Activated naive CD8-positive, alpha-beta T cell treated with anti-CD3 and anti-CD28 coated beads, Interleukin-2, amount 50 U/mL, for 24 hours (primary cell): ENCODE data around the gene CALR.
A peak's percentile ranks its signal among the peaks of the same experiment; 100 is the strongest.

Source experiments
- ATAC-seq: fragments of 150-1000 bp; cut with Tn5 transposase; one replicate; pipeline ENCODE4 v1.10.0; 2021
- DNase-seq: peaks from one replicate; pipeline ENCODE4 v3.0.0; 2021
- H3K27ac Mint-ChIP-seq: one replicate; pipeline ENCODE4 v1.8.0; 2021; ENCODE audit warnings: mild to moderate bottlenecking, mixed read lengths
- H3K27me3 Mint-ChIP-seq: one replicate; pipeline ENCODE4 v1.8.0; 2021; ENCODE audit warnings: mixed read lengths
- H3K36me3 Mint-ChIP-seq: one replicate; pipeline ENCODE4 v1.8.0; 2021; ENCODE audit warnings: low read depth, mixed read lengths
- H3K4me1 Mint-ChIP-seq: one replicate; pipeline ENCODE4 v1.8.0; 2021; ENCODE audit warnings: mixed read lengths
- H3K4me3 Mint-ChIP-seq: one replicate; pipeline ENCODE4 v1.8.0; 2021; ENCODE audit warnings: mild to moderate bottlenecking, moderate library complexity, mixed read lengths
- H3K9me3 Mint-ChIP-seq: one replicate; pipeline ENCODE4 v1.8.0; 2021; ENCODE audit warnings: mixed read lengths

Gene CALR

GRCh38 chr19:12921047-12921446 is 17.4 kb upstream of the CALR start:
- DNase-seq (no peak), ATAC-seq (no peak)
- Mint-ChIP-seq H3K4me1 (peaks cover 15% of the 10 kb centered on the region), H3K36me3 (peaks cover 32% of the 10 kb centered on the region), H3K4me3 (no peak overlapping the region), H3K9me3 (no peaks in the 10 kb centered on the region), H3K27ac (peak overlapping the region; percentile 31), H3K27me3 (peaks cover 2% of the 10 kb centered on the region)

GRCh38 chr19:12922959-12923358 is 15.4 kb upstream of the CALR start:
- H3K4me3 Mint-ChIP-seq, result no peak overlapping the region
- ATAC-seq (no peak), DNase-seq (no peak)
- no peaks in the 10 kb centered on the region for H3K9me3 Mint-ChIP-seq
- H3K27ac Mint-ChIP-seq, result no peak overlapping the region
- peaks cover 44% of the 10 kb centered on the region for H3K36me3 Mint-ChIP-seq
- H3K4me1 Mint-ChIP-seq, result peaks cover 15% of the 10 kb centered on the region
- peaks cover 2% of the 10 kb centered on the region for H3K27me3 Mint-ChIP-seq

DNA sequence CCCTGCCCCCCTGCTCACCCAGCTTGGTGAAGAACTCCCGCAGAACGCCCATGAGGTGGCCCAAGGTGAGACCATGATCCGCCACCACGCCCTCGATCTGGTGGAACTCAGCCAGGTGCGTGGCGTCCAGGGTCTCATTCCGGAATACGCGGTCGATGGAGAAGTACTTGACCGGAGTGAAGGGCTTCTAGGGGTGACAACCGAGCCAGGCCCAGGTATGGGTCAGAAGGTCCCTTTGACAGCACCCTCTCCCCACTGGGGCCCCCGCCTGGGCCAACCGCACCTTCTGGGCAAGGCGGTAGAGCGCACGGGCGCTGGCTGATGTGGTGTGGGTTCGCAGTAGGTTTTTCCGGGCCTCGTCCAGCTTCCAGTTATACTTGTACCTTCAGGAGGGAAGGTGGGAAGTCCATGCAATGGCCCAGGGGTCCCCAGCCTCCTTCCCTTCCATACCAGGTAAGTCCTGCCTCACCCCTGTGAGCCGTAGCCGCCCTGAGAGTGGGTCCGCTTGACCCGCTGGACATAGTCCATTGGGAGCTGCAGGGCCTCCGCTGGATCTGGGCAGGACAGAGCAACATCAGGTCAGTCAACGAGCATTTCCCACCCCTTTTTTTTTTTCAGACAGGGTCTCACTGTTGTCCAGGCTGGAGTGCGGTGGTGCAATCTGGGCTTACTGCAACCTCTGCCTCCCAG is 13.6 kb upstream of the CALR start:
- peaks cover 2% of the 10 kb centered on the region for H3K4me1 Mint-ChIP-seq
- peaks cover 51% of the 10 kb centered on the region for H3K36me3 Mint-ChIP-seq
- no peak for ATAC-seq
- H3K27me3 Mint-ChIP-seq, result no peaks in the 10 kb centered on the region
- no peak for DNase-seq
- no peak overlapping the region for H3K27ac Mint-ChIP-seq
- H3K4me3 Mint-ChIP-seq, result no peak overlapping the region
- no peaks in the 10 kb centered on the region for H3K9me3 Mint-ChIP-seq

GRCh38 chr19:12930002-12930645 is 8.3 kb upstream of the CALR start:
- H3K27ac Mint-ChIP-seq, result no peak overlapping the region
- H3K4me1 Mint-ChIP-seq, result peaks cover 23% of the 10 kb centered on the region
- DNase-seq, result no peak
- no peaks in the 10 kb centered on the region for H3K9me3 Mint-ChIP-seq
- no peaks in the 10 kb centered on the region for H3K27me3 Mint-ChIP-seq
- ATAC-seq, result no peak
- peaks cover 48% of the 10 kb centered on the region for H3K36me3 Mint-ChIP-seq
- no peak overlapping the region for H3K4me3 Mint-ChIP-seq

GRCh38 chr19:12932392-12933286 is 5.8 kb upstream of the CALR start:
- H3K27me3 Mint-ChIP-seq, result no peaks in the 10 kb centered on the region
- ATAC-seq (no peak), DNase-seq (no peak)
- H3K27ac Mint-ChIP-seq, result peak overlapping the region; percentile 95
- H3K36me3 Mint-ChIP-seq, result peaks cover 34% of the 10 kb centered on the region
- H3K4me1 Mint-ChIP-seq, result peaks cover 34% of the 10 kb centered on the region
- H3K4me3 Mint-ChIP-seq, result peak overlapping the region; percentile 100
- no peaks in the 10 kb centered on the region for H3K9me3 Mint-ChIP-seq

DNA sequence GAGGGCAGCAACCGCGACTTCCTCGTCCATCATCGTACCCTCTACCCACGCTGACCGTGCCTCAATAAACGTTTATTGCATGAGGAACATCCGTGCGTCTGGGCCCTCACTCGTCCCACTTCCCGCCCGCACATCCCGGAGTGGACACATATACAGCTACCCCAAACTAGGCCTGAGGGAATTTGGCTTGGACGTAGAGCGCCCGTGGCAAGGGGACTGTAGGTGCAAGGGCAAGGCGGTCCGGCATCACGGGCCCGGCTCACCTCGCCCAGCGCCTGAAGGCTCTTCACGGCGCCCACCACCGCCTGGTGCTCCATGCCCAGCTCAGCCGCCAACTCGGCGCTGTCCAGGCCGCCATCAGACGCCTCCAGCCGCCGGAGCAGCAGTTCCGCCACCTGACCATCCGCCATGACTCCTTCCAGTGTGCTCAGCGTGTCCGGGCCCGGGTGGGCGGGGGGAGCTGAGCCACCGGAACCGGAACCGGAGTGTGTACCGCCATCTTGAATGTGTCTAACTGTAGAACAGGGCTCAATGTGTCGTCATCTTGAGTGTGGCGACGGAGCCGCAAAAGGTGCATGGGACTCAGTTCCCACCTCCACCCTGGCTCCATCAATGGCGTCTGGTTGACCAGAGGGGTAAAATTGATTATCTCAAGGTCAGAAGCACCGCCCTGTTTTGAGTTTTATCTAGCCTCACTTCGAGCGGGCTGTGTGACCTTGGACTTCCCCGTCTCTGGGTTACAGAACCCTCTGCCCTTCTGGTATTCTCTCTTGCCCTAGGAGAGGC is 4.9 kb upstream of the CALR start, which contains the start of gene FARSA:
Gene FARSA, minus strand, starts transcription at position 425 of the 786 bp plus-strand sequence. Its CDS starts 15 bp downstream, at position 410.
- Mint-ChIP-seq H3K4me1 (peaks cover 42% of the 10 kb centered on the region), H3K9me3 (no peaks in the 10 kb centered on the region), H3K27me3 (no peaks in the 10 kb centered on the region), H3K4me3 (peak within 1 kb of the TSS; percentile 100), H3K36me3 (peaks cover 32% of the 10 kb centered on the region), H3K27ac (peak within 1 kb of the TSS; percentile 95)
- ATAC-seq, result peak; percentile 70
- DNase-seq, result peak; percentile 90

- no peaks in the 10 kb centered on the region for H3K27me3 Mint-ChIP-seq
- no peaks in the 10 kb centered on the region for H3K9me3 Mint-ChIP-seq
- no peak for ATAC-seq
- no peak for DNase-seq
- H3K4me1 Mint-ChIP-seq, result peaks cover 53% of the 10 kb centered on the region
- peaks cover 39% of the 10 kb centered on the region for H3K36me3 Mint-ChIP-seq
- H3K4me3 Mint-ChIP-seq, result no peak overlapping the region
- no peak overlapping the region for H3K27ac Mint-ChIP-seq
These were observed 3.3 kb upstream of the CALR start for GRCh38 chr19:12935071-12935470.

DNA sequence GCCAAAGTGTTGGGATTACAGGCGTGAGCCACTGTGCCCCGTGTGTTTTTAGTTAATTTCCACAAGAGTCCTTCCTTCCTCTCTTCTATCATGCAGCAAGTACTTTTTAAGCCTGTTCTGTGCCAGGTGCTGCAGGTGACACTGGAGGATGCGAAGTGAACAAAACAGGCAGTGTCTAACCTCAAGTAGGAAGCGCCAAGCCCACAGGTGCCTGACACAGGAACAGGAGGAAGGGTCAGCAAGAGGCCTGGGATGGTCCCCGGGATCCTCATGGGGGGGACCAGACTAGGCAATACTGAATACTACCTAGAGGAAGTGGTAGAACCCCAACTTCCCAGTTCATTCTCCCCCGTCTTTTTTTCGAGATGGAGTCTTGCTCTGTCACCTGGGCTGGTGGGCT is 1.8 kb upstream of the CALR start:
- ATAC-seq (no peak), DNase-seq (no peak)
- H3K27me3 Mint-ChIP-seq, result no peaks in the 10 kb centered on the region
- no peaks in the 10 kb centered on the region for H3K9me3 Mint-ChIP-seq
- no peak overlapping the region for H3K27ac Mint-ChIP-seq
- H3K4me1 Mint-ChIP-seq, result peaks cover 65% of the 10 kb centered on the region
- H3K36me3 Mint-ChIP-seq, result peaks cover 47% of the 10 kb centered on the region
- H3K4me3 Mint-ChIP-seq, result no peak overlapping the region

- Mint-ChIP-seq H3K27me3 (no peaks in the 10 kb centered on the region), H3K9me3 (no peaks in the 10 kb centered on the region), H3K4me1 (peaks cover 68% of the 10 kb centered on the region), H3K36me3 (peaks cover 51% of the 10 kb centered on the region), H3K4me3 (peak overlapping the region; percentile 97), H3K27ac (peak overlapping the region; percentile 94)
- ATAC-seq (no peak), DNase-seq (peak; percentile 47)
These were observed 1.1 kb upstream of the CALR start for GRCh38 chr19:12937093-12937926.

DNA sequence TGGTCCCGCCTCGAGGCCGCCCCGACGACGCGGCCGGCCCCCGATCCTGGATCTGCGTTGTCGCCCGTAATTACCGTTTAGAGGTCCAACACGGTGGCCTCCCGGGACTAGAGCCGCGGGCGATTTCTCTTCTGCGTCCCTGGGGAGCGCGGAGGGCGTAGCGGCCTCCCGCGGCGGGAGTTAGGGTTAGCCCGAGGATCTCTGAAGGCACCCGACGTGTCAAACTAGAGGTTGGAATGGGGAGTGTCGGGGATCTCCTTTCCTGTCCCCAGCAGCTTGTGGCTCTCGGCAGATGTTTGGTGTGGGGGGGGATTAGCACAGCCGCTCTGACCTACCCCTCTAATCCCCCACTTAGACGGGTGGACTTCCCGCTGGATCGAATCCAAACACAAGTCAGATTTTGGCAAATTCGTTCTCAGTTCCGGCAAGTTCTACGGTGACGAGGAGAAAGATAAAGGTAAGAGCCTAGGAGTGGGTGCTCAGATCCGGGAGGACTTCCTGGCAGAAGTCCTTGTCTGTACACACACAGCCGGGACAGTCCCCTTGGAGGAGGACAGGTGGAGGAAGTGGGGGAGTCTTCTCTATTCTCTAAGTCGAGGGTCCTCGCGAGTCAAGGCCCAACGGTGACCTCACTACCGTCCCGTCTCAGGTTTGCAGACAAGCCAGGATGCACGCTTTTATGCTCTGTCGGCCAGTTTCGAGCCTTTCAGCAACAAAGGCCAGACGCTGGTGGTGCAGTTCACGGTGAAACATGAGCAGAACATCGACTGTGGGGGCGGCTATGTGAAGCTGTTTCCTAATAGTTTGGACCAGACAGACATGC is 581 bp downstream of the CALR start:
- Mint-ChIP-seq H3K4me1 (peaks cover 69% of the 10 kb centered on the region), H3K27me3 (no peaks in the 10 kb centered on the region), H3K36me3 (peaks cover 57% of the 10 kb centered on the region), H3K4me3 (peak overlapping the region; percentile 97), H3K9me3 (no peaks in the 10 kb centered on the region), H3K27ac (peak overlapping the region; percentile 94)
- no peak for ATAC-seq
- no peak for DNase-seq

GRCh38 chr19:12939975-12940423 is 1.6 kb downstream of the CALR start:
- no peaks in the 10 kb centered on the region for H3K9me3 Mint-ChIP-seq
- H3K4me1 Mint-ChIP-seq, result peaks cover 73% of the 10 kb centered on the region
- peak overlapping the region; percentile 97 for H3K4me3 Mint-ChIP-seq
- ATAC-seq (no peak), DNase-seq (no peak)
- peak overlapping the region; percentile 94 for H3K27ac Mint-ChIP-seq
- H3K36me3 Mint-ChIP-seq, result peaks cover 62% of the 10 kb centered on the region
- no peaks in the 10 kb centered on the region for H3K27me3 Mint-ChIP-seq

DNA sequence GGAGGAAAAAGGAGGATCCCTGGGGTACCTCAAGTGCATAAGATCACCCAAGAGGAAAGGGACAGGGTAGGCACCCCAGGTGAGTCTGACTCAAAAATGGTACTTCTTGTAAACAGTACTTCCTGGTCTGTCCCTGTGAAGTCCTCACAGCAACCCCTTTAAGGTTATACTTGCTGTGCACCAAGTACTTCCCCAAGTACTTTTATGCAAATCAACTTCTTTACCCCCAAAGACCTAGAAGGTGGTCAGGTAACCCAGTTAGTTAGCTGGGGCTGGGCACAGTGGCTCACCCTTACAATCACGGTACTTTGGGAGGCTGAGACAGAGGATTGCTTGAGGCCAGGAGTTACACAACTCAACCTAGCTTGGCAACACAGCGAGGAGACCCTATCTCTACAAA is 2.5 kb downstream of the CALR start:
- H3K27me3 Mint-ChIP-seq, result peaks cover 2% of the 10 kb centered on the region
- peak overlapping the region; percentile 97 for H3K4me3 Mint-ChIP-seq
- H3K4me1 Mint-ChIP-seq, result peaks cover 79% of the 10 kb centered on the region
- DNase-seq (no peak), ATAC-seq (no peak)
- no peaks in the 10 kb centered on the region for H3K9me3 Mint-ChIP-seq
- peak overlapping the region; percentile 94 for H3K27ac Mint-ChIP-seq
- peaks cover 70% of the 10 kb centered on the region for H3K36me3 Mint-ChIP-seq
